Sciatic nerve (tissue), 2 donors: ENCODE data around the gene OR10AG1. TPM values are rescaled to one million over a fixed set of nuclear protein-coding genes. Genes with fewer than 3 reads are reported as not detected.

Experiments used
- ATAC-seq: fragments of 200-7000 bp; cut with Tn5 transposase; one replicate; pipeline ENCODE4 v1.9.1; 2020; ENCODE audit warnings: mild to moderate bottlenecking, moderate library complexity
- DNase-seq: peaks from one replicate; pipeline ENCODE4 v3.0.0-alpha.2; 2020; ENCODE audit warnings: low spot score
- intact Hi-C: fragments of 100-400 bp; cut with DNase I; formaldehyde crosslinking; loops from one replicate; pipeline ENCODE4 v1.14.2; 2022
- total RNA-seq: library from RNA; stranded (reverse); fragmentation: NEBNext Ultra II Directional; extraction: Animal tissue kit (Norgen Biotek cat#: 25700); gene quantifications from one replicate; pipeline ENCODE4 v1.2.1, GENCODE V29; 2021
- donor health status: DM: no; HTN: no; CAD: no.
- donor health status: DM: no; HTN: no; CAD: no.

OR10AG1 gene
- not detected for total RNA-seq

DNA sequence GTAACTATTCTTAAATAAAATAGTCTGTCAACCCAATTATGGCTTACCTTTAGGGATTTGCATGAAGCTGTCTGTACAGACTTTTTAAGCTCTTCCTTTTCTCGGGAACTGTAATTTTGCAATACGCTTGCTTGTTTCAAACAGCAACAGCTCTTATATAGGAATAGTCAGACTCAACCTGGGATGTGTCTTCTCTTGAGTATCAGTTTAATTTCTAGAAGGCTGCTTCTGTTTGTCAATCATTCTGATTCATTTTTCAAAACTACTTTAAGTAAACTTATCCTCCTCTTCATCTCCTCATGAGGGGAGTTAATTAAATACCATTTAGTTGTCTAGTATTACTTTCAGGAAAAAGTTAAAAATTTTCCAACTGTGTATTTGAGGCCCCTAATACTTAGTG is at the start of gene OR10AG1:
TSS of gene OR10AG1 (minus strand) at position 101 of the 400 bp plus-strand sequence. CDS start at position 63, 38 bp downstream.
- ATAC-seq (no peak), DNase-seq (no peak)
- intact Hi-C loops: no loop called here

- DNase-seq (no peak), ATAC-seq (no peak)
- intact Hi-C loops: no loop called here
Measured at GRCh38 chr11:56013805-56014204, 44.1 kb upstream of the OR10AG1 start.

DNA sequence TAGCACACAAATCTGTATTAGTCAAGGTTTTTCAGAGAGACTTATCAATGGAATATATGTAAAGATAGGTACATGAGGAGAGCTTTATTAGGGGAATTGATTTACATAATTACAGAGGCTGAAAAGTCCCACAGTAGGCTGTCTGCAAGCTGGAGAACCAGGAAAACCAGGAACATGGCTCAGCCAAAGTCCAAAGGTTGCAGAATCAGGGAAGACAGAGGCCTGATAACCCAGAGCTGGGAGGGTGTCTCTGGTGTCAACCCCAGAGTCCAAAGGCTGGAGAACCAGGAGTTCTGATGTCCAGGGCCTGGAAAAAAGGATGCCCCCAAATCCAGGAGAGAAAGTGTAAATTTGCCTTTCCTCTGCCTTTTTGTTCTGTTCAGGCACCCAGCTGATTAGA is 41.0 kb upstream of the OR10AG1 start:
- no peak for ATAC-seq
- DNase-seq: no peak
- intact Hi-C loops: no loop called here

DNA sequence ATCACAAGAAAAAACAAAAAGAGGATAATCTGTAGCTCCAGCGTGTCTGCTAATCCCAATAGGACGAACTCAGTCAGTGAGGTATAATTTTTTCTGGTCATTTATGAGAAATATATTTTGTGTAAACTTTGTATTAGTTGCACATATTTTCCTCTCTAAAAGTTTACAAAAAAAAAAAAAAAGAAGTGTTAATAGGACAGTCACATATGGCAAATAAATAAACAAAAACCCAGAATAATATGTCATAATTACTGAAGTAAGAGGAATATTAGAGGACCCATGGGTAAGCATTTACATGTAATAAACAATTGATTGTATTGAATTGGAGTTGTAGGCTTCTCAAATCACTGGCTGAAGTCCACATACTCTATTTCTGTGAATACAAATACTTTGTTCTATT is 24.8 kb upstream of the OR10AG1 start, which contains the start of gene OR5F1:
TSS of gene OR5F1 (minus strand) at position 101 of the 400 bp plus-strand sequence. CDS start at position 101, 0 bp downstream.
- DNase-seq: no peak
- no peak for ATAC-seq
- intact Hi-C loops: no loop called here

GRCh38 chr11:55970935-55971334 is 1.2 kb upstream of the OR10AG1 start:
- intact Hi-C loops: no loop called here
- DNase-seq (no peak), ATAC-seq (no peak)

DNA sequence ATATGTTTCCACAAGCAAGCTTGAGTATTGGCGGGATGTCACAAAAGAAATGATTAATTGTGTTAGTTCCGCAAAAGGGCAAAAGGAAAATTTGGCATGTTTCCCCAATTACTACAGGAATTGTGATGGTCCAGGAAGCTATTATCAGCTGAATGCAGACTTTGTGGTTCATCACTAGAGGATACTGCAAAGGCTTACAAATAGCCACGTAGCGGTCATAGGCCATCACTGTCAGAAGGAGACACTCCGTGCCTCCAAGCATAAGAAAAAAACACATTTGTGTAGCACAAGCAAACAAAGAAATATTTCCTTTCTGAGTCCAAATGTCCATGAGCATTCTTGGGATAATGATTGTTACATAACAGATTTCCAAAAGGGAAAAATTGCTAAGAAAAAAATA is 1.8 kb downstream of the OR10AG1 start:
- ATAC-seq (no peak), DNase-seq (no peak)
- intact Hi-C loops: no loop called here

GRCh38 chr11:55966391-55966790 is 3.4 kb downstream of the OR10AG1 start:
- ATAC-seq (no peak), DNase-seq (no peak)
- intact Hi-C loops: no loop called here

DNA sequence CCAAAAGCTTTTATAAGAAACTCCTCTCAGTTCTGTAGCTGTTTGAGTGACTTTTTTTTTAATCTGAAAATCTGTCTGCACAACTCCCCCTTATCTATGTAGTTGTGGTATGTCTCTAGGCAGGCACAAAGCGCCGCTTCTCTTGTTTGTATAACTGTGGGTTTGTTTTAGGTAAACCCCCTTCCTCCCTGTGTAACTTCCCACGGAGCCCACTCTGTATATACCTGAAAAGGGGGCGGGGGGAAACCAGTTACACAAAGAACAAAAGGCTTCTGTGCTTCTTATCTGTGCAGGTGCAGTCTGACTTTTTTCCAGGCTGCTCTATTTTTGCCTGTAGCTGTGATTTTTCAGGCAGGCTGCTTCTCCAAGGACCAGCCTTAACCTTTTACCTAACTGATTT is 13.2 kb downstream of the OR10AG1 start:
- intact Hi-C loops: no loop called here
- no peak for ATAC-seq
- no peak for DNase-seq

DNA sequence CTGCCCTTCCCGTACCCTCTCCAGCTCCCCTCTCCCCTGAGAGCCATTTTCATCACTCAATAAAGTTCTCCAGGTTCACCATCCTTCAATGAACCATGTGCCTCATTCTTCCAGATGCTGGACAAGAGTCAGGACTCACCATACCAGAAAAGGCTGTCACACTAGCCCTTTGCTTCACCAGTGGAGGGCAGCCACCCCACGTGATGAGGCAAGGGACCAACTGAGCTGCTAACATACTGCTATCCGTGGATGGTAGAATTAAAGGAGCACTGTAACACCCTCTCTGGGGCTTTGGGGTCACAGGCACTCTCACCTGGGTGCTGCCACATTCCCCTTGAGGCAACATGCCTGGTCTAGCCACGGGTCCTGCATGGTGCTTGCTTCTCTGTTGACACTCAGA is 20.4 kb downstream of the OR10AG1 start:
- no peak for ATAC-seq
- intact Hi-C loops: loop anchor here (10.0 kb wide), 1 partner anchor 835 kb away; no protein-coding TSS in a partner anchor
- DNase-seq: no peak

DNA sequence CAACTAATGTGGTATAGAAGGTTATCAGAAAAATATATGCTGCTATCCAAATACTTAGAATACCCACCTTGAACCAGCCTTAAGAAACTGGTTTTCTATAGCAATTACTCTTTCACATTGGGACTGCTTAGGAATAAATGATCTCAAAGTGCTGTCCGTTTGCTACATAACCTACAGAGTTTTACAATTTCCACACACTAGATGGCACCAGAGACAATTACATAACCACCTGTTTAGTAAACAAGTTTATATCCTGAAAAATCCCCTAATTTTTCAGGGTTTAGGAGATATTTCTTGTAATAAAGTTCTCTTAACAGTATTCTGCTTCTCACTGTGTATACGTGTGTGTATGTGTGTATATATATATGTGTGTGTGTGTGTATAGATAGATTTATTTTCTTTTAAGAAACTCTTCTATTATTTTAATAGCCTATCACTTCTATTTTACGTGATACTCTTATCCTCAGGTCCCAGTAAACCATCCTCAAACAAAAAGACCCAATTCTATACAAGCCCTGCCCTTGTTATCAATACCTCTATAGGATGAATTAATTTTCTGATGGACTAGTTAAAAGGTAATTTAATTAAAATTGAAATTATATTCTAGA is 26.9 kb downstream of the OR10AG1 start:
- ATAC-seq (peak; percentile 39), DNase-seq (no peak)
- intact Hi-C loops: loop anchor here (10.0 kb wide), 1 partner anchor 842 kb away; no protein-coding TSS in a partner anchor

DNA sequence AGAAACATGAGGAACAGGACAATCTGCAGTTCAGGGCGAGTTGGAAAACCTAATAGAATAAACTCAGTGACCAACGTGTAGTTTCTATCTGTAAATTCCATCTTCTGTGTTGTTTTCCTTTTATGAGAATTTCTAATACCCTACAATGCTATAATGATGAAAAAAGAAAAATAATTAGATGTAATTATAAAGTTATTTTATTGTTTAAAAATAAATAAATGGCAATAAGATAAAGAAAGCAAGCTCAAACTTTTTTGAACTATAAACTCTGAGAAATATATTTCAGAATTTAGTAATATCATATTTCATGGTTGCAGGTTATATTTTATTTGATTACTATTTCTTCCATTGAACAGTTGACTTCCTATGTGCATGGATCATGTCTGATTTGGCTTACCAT is 33.4 kb downstream of the OR10AG1 start, which contains the start of gene OR5I1:
TSS of gene OR5I1 (minus strand) at position 101 of the 400 bp plus-strand sequence. CDS start at position 101, 0 bp downstream.
- intact Hi-C loops: no loop called here
- ATAC-seq: no peak
- no peak for DNase-seq

- ATAC-seq: no peak
- intact Hi-C loops: no loop called here
- no peak for DNase-seq
Measured at GRCh38 chr11:55920537-55920936, 49.2 kb downstream of the OR10AG1 start.

Other genes with a start within 250 kb of the OR10AG1 start
- not detected for gene OR5D13, start 196.5 kb downstream of the OR10AG1 start, total RNA-seq
- gene OR5D14, start 174.4 kb downstream of the OR10AG1 start, total RNA-seq: not detected
- gene OR5L1, start 158.6 kb downstream of the OR10AG1 start, total RNA-seq: not detected
- gene OR5D18, start 150.3 kb downstream of the OR10AG1 start, total RNA-seq: not detected
- gene OR5L2, start 142.7 kb downstream of the OR10AG1 start, total RNA-seq: not detected
- gene OR5D16, start 131.2 kb downstream of the OR10AG1 start, total RNA-seq: not detected
- gene TRIM51, start 86.6 kb downstream of the OR10AG1 start, total RNA-seq: not detected
- not detected for gene OR5W2, start 55.4 kb downstream of the OR10AG1 start, total RNA-seq
- gene OR5I1, start 33.5 kb downstream of the OR10AG1 start, total RNA-seq: not detected
- not detected for gene OR5F1, start 24.7 kb upstream of the OR10AG1 start, total RNA-seq
- gene OR5AS1, start 57.7 kb upstream of the OR10AG1 start, total RNA-seq: not detected
- gene OR8I2, start 123.4 kb upstream of the OR10AG1 start, total RNA-seq: not detected
- not detected for gene OR8H2, start 133.7 kb upstream of the OR10AG1 start, total RNA-seq
- gene OR8H3, start 152.4 kb upstream of the OR10AG1 start, total RNA-seq: not detected
- not detected for gene OR8J3, start 170.3 kb upstream of the OR10AG1 start, total RNA-seq
- gene OR8K5, start 190.4 kb upstream of the OR10AG1 start, total RNA-seq: not detected
- gene OR5J2, start 206.7 kb upstream of the OR10AG1 start, total RNA-seq: not detected